Memory B cell (primary cell): ENCODE data around the gene PRKCA.

Source experiments
- ATAC-seq: fragments of 150-1000 bp; cut with Tn5 transposase; 2 replicates; pipeline ENCODE4 v1.10.0; 2021; ENCODE audit warnings: low read depth, mild to moderate bottlenecking, moderate library complexity
- DNase-seq, 2 donors: peaks; one replicate each; pipeline ENCODE4 v3.0.0; 2022; ENCODE audit warnings: low spot score in 2 of 2
- H3K27ac Mint-ChIP-seq: one replicate; pipeline ENCODE4 v1.8.0; 2022; ENCODE audit warnings: mild to moderate bottlenecking, moderate library complexity, mixed read lengths
- H3K27me3 Mint-ChIP-seq: one replicate; pipeline ENCODE4 v1.8.0; 2022; ENCODE audit warnings: mixed read lengths
- H3K36me3 Mint-ChIP-seq: one replicate; pipeline ENCODE4 v1.8.0; 2022; ENCODE audit warnings: mild to moderate bottlenecking, mixed read lengths
- H3K4me1 Mint-ChIP-seq: one replicate; pipeline ENCODE4 v1.8.0; 2022; ENCODE audit warnings: mixed read lengths
- H3K4me3 Mint-ChIP-seq: one replicate; pipeline ENCODE4 v1.8.0; 2022; ENCODE audit warnings: mild to moderate bottlenecking, moderate library complexity, mixed read lengths
- H3K9me3 Mint-ChIP-seq: one replicate; pipeline ENCODE4 v1.8.0; 2022; ENCODE audit warnings: mixed read lengths

Gene PRKCA

DNA sequence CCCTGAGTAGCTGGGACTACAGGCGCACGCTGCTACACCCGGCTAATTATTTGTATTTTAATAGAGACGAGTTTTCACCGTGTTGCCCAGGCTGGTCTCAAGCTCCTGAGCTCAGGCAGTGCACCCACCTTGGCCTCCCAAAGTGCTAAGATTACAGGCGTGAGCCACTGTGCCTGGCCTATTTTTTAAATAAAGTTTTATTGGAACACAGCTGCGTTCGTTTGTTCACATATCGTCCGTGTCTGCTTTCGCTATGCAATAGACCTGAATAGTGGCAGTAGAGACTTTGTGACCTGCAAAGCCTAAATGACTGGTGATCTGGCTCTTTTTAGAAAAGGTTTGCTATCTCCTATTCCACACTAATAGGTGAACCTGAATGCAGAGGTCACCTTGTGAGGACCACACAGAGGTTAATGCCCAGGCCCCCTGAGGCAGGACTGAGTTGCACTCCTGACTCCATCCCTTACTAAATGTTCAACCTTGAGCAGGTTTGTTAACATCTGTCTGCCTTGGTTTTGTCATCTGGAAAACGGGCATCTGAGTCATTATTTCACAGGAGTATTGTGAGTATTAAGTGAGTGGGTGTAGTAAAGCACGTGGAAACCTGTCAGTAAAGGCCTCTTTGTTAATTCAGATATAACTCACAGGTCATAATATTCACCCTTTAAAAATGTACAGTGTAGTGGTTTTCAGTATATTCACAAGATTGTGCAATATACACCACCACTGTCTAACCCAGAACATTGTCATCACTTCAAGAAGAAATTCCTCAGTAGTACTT, 375.0 kb downstream of the PRKCA start:
- H3K27ac Mint-ChIP-seq, result no peak overlapping the region
- no peaks in the 10 kb centered on the region for H3K27me3 Mint-ChIP-seq
- DNase-seq (no peak), ATAC-seq (no peak)
- H3K9me3 Mint-ChIP-seq, result peaks cover 4% of the 10 kb centered on the region
- no peaks in the 10 kb centered on the region for H3K36me3 Mint-ChIP-seq
- H3K4me1 Mint-ChIP-seq, result peaks cover 4% of the 10 kb centered on the region
- H3K4me3 Mint-ChIP-seq, result no peak overlapping the region

- no peak overlapping the region for H3K27ac Mint-ChIP-seq
- no peak overlapping the region for H3K4me3 Mint-ChIP-seq
- DNase-seq, result no peak
- no peak for ATAC-seq
- H3K4me1 Mint-ChIP-seq, result peaks cover 4% of the 10 kb centered on the region
- peaks cover 4% of the 10 kb centered on the region for H3K9me3 Mint-ChIP-seq
- no peaks in the 10 kb centered on the region for H3K36me3 Mint-ChIP-seq
- H3K27me3 Mint-ChIP-seq, result no peaks in the 10 kb centered on the region
These were observed 375.6 kb downstream of the PRKCA start for GRCh38 chr17:66678061-66678460.

DNA sequence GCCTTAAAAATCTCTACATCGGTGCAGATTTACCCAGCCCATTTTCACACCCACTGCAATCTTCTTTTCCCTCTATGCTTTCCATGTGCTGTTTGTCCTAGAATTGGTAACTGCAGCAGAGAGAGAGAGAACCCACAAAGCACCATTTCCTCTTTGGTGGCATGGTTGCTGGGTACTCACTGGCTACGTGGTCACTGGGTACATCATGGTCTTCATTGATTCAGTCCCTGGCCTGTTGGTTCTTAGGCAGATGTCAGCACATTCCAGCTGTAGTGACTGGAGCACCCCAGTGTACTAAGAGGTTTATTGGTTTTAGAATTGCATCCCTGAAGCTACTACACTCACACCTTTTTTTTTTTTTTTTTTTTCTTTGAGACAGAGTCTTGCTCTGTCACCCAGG, 376.4 kb downstream of the PRKCA start:
- DNase-seq (no peak), ATAC-seq (no peak)
- H3K27ac Mint-ChIP-seq, result no peak overlapping the region
- peaks cover 1% of the 10 kb centered on the region for H3K27me3 Mint-ChIP-seq
- H3K9me3 Mint-ChIP-seq, result peaks cover 4% of the 10 kb centered on the region
- H3K36me3 Mint-ChIP-seq, result no peaks in the 10 kb centered on the region
- H3K4me1 Mint-ChIP-seq, result no peaks in the 10 kb centered on the region
- no peak overlapping the region for H3K4me3 Mint-ChIP-seq

- H3K27ac Mint-ChIP-seq, result no peak overlapping the region
- ATAC-seq, result no peak
- peaks cover 5% of the 10 kb centered on the region for H3K9me3 Mint-ChIP-seq
- DNase-seq, result no peak
- peaks cover 3% of the 10 kb centered on the region for H3K27me3 Mint-ChIP-seq
- H3K36me3 Mint-ChIP-seq, result no peaks in the 10 kb centered on the region
- H3K4me1 Mint-ChIP-seq, result no peaks in the 10 kb centered on the region
- no peak overlapping the region for H3K4me3 Mint-ChIP-seq
These were observed 377.5 kb downstream of the PRKCA start for GRCh38 chr17:66679631-66680517.

GRCh38 chr17:66682283-66682682, 379.9 kb downstream of the PRKCA start:
- no peak overlapping the region for H3K27ac Mint-ChIP-seq
- H3K36me3 Mint-ChIP-seq, result no peaks in the 10 kb centered on the region
- H3K27me3 Mint-ChIP-seq, result peaks cover 3% of the 10 kb centered on the region
- ATAC-seq (no peak), DNase-seq (no peak)
- no peak overlapping the region for H3K4me3 Mint-ChIP-seq
- H3K9me3 Mint-ChIP-seq, result peaks cover 5% of the 10 kb centered on the region
- no peaks in the 10 kb centered on the region for H3K4me1 Mint-ChIP-seq

GRCh38 chr17:66684261-66684660, 381.8 kb downstream of the PRKCA start:
- Mint-ChIP-seq H3K9me3 (peaks cover 2% of the 10 kb centered on the region), H3K27me3 (peaks cover 3% of the 10 kb centered on the region), H3K4me1 (no peaks in the 10 kb centered on the region), H3K27ac (no peak overlapping the region), H3K36me3 (peaks cover 1% of the 10 kb centered on the region), H3K4me3 (no peak overlapping the region)
- ATAC-seq (no peak), DNase-seq (no peak)

DNA sequence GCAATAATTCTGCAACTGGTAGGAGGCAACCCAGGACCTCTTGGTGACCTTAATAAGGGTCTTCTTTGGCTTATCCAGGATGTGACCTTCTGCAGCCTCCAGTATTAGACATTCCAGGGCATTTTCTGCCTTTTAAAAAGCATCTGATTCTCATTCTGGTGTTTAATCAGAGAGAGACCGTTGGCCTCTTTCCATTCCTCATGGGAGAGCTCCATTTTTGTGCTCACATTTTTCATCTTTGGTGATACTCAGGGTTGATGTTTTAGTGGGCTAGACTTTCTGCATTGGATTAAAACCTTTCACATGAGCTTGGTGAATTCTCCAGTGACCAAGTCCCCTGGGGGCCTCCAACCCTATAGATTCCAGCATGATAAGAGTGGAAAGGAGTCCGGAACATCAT, 382.3 kb downstream of the PRKCA start:
- Mint-ChIP-seq H3K27ac (no peak overlapping the region), H3K36me3 (peaks cover 1% of the 10 kb centered on the region), H3K4me3 (no peak overlapping the region), H3K27me3 (peaks cover 3% of the 10 kb centered on the region), H3K4me1 (no peaks in the 10 kb centered on the region), H3K9me3 (peaks cover 2% of the 10 kb centered on the region)
- ATAC-seq (no peak), DNase-seq (no peak)

- Mint-ChIP-seq H3K4me3 (no peak overlapping the region), H3K27ac (no peak overlapping the region), H3K27me3 (peaks cover 3% of the 10 kb centered on the region)
These were observed 384.2 kb downstream of the PRKCA start for GRCh38 chr17:66686601-66687000.

GRCh38 chr17:66687570-66688284, 385.3 kb downstream of the PRKCA start:
- Mint-ChIP-seq H3K4me3 (no peak overlapping the region), H3K36me3 (peaks cover 1% of the 10 kb centered on the region), H3K9me3 (peaks cover 2% of the 10 kb centered on the region), H3K4me1 (peaks cover 4% of the 10 kb centered on the region), H3K27me3 (peaks cover 5% of the 10 kb centered on the region), H3K27ac (no peak overlapping the region)
- no peak for ATAC-seq
- DNase-seq, result no peak

More at GRCh38 chr17:66686601-66687000, 384.2 kb downstream of the PRKCA start:
- Mint-ChIP-seq H3K36me3 (peaks cover 1% of the 10 kb centered on the region), H3K9me3 (peaks cover 2% of the 10 kb centered on the region), H3K4me1 (peaks cover under 1% of the 10 kb centered on the region)
- ATAC-seq, result no peak
- DNase-seq, result no peak

DNA sequence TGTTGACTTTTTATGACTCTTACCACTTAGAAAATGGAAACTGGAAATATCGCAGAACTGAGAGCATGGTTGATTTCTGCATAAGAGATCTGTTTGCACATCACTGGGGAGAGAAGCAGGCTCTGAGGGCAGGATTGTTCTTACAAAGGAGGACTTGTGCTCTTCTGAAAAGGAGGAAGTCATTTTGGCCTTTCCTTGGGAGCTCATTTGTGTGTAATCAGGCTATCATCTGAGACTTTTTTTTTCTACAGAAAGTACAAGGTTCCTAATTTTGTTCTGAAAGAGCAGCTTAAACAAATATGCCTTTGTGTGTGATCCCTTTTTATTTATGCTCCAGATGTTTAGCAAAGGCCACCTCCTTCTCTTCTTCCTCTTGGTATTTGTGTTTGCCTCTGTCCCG, 386.8 kb downstream of the PRKCA start:
- ATAC-seq, result no peak
- Mint-ChIP-seq H3K4me1 (peaks cover 4% of the 10 kb centered on the region), H3K36me3 (peaks cover 1% of the 10 kb centered on the region), H3K4me3 (no peak overlapping the region), H3K27me3 (peaks cover 2% of the 10 kb centered on the region), H3K9me3 (no peaks in the 10 kb centered on the region), H3K27ac (no peak overlapping the region)
- DNase-seq, result no peak

DNA sequence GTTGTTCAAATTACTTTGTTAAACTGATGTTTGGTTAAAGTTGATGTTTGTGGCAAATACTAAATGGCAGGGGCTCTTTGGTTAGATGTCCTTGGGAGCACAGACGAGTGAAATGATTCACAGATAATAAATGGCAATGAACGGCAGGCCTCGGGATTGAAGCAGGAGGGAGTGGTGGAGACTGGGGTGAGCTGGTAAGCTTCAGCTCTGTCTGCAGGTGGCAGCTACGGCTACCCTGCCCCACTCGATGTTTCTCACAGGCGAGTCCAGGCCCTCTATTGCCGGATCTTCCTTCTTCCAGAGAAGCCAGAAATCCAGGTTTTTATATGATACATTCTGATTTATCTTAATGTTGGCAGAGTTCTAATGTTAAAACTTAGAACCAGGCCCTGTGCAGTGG, 387.8 kb downstream of the PRKCA start:
- DNase-seq, result no peak
- Mint-ChIP-seq H3K27ac (no peak overlapping the region), H3K4me1 (peaks cover 4% of the 10 kb centered on the region), H3K4me3 (no peak overlapping the region), H3K36me3 (peaks cover 1% of the 10 kb centered on the region), H3K9me3 (no peaks in the 10 kb centered on the region), H3K27me3 (peaks cover 2% of the 10 kb centered on the region)
- ATAC-seq, result no peak

GRCh38 chr17:66691644-66692420, 389.4 kb downstream of the PRKCA start:
- Mint-ChIP-seq H3K4me1 (peaks cover 4% of the 10 kb centered on the region), H3K27ac (no peak overlapping the region), H3K4me3 (no peak overlapping the region), H3K27me3 (peaks cover 2% of the 10 kb centered on the region), H3K9me3 (peaks cover 2% of the 10 kb centered on the region), H3K36me3 (peaks cover 2% of the 10 kb centered on the region)
- no peak for ATAC-seq
- DNase-seq, result no peak

DNA sequence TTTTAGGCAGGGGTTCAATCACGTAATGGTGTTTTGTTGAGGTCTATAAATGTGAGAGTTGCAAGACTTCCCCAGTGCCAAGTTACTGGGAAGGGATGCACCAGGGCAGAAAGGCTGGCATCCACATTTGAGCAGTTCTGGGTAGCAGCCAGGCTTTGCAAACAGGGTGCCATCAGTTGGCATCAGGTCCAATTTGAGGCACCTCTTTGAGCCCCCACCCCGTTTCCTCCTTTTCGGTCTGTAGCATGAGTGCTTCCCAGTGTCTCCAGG, 389.9 kb downstream of the PRKCA start:
- Mint-ChIP-seq H3K27me3 (peaks cover 2% of the 10 kb centered on the region), H3K4me3 (no peak overlapping the region), H3K36me3 (peaks cover 3% of the 10 kb centered on the region), H3K9me3 (peaks cover 3% of the 10 kb centered on the region), H3K4me1 (peaks cover 4% of the 10 kb centered on the region), H3K27ac (no peak overlapping the region)
- ATAC-seq, result no peak
- no peak for DNase-seq
